NCI-H524 treated with DMSO at 0.1 percent for 48 hours (cell line): ENCODE measurements around the gene FAM184A.

Experiments
- DNase-seq: peaks from one replicate; lab custom pipeline; 2025; lab: John Stamatoyannopoulos, UW

The FAM184A gene

DNA sequence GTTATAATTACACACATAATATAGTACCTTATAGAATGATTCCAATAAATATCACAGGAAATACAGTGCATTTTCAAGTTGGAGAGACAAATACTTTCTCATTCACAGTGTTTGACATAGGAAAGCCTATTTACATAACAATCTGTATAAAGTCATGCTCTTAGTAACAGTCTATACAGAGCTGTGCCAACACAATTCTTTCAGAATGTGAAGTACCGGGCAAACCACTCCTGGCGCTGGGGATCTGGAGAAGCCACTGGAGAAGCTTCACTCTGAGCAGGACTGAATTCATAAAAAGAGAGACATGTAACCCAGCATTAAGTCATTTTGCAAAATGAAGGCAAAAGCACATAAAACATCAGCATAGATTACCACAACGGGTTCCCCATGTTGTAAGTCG lies 118.6 kb downstream of the FAM184A start:
- DNase-seq = no peak

DNA sequence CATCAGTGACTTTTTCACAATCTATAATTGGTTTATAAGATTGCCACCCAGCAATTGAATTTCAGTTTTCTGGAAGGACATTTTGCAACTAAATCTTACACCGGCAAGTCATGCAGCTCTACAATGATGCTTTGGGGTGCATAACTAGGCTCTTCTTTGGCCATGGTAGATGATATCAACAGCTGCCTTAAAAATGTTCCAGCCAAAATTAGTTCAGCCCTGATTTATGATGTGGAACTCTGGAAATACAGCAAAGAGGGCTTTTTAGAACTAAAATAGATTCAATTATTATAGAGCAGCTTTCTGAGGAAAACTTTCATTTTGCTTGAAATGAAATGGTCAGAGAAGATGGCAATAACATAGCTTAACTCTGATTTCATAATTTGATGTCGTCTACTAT lies 125.1 kb downstream of the FAM184A start:
- DNase-seq = no peak

DNA sequence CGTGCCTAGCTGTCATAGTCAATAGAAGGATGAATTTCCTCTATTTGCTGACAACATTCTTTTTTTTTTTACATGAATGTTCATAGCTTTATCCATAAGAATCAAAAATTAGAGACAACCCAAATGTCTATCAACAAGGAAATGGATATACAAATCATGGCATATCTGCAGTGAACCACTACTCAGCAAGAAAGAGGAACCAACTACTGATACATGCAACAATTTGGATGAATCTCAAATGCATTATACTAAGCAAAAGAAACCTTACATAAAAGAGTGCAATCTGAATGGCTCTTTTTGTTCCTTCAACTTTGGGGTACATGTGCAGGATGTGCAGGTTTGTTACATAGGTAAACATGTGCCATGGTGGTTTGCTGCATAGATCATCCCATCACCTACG lies 125.8 kb downstream of the FAM184A start:
- DNase-seq = no peak

DNA sequence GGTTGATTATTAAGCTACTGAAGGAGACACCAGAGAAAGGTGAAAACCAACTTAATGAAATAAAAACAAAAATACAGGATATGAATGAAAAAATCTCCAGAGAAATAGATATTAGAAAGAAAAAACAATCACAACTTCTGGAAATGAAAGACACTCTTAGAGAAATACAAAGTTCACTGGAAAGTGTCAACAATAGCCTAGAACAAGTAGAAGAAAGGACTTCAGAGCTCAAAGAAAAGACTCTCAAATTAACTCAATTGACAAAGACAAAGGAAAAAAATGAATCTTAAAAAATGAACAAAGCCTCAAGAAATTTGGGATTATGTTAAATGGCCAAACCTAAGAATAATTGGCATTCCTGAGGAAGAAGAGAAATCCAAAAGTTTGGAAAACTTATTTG lies 133.2 kb downstream of the FAM184A start:
- no peak for DNase-seq

GRCh38 chr6:118940770-118941169 lies 137.7 kb downstream of the FAM184A start:
- DNase-seq = no peak

- DNase-seq = no peak
Measured at GRCh38 chr6:118939683-118940082, 138.8 kb downstream of the FAM184A start.

DNA sequence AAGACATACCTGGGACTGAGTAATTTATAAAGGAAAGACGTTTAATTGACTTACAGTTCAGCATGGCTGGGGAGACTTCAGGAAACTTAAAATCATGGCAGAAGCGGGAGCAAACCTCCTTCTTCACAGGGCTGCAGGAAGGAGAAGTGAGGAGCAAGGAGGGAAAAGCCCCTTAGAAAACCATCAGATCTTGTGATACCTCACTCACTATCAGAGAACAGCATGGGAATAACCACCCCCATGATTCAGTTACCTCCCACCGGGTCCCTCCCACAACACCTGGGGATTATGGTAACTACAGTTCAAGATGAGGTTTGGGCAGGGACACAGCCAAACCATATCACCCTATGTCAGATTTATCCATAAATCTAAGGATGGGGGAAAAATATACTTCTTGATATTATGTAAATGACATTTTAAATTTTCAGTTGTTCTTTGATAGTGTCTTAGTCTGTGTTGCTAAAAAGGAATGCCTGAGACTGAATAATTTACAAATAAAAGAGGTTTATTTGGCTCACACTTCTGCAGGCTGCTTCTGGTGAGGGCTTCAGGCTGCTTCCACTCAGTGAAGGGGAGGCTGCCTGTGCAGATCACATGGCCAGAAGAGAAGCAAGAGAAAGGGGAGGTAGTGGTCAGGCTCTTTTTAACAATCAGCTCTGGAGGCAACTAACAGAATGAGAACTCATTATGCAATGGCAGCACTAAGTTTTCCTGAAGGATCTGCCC lies 142.3 kb downstream of the FAM184A start:
- no peak for DNase-seq

DNA sequence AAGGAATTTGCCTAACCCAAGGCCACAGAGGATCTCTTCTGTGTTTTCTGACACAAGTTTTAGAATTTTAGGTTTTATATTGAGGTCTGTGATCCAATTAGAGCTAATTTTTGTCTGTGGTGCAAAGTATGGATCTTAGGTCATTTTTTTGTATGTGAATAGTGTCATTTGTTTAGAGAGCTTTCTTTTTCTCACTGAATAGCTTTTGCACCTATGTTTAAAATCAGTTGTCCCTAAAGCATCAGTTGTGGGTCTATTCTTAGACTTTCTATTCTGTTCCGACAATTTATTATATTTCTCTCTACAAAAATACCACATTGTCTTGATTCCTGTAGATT lies 143.2 kb downstream of the FAM184A start:
- DNase-seq = no peak

DNA sequence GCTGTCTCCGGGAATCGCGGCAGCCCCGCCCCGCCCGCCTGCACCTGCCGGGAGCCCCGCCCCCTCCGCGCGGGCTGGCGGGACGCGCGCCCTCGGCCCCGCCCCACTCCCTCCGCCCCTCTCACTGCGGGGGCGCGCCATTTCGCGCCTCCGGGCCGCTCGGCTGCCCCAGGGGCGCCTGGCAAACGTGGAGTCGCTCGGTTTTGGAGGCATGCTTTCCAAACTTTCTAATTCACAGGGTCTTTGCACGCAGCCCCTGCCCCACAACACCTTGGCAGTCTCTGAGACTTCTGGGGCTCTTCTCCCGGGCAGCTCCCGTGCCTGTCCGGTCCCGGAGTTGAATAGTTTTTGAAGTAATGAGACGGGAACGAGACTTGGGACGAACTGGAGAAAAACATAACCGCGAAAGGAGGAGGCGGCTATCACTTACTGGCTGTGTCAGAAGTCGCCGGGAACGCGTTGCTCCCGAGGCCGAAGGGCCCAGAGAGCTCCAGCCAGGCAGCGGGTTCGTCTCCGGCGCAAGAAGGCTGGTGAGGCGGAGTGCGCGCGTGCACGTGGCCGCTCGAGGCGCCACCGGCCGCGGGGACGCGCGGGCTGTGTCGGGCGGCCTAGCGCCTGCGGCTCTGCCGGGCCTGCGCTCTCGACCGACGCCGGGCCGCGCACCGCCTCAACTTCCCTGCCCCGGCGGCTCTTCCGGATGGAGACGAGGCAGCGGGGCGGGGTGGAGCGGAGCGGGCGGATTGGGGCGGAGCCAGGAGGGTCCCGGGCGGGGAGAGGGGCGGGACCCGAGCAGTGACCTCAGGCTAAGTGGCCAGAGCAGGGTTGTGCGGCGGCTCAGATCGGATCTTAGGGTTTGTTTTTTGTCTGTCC lies 143.8 kb downstream of the FAM184A start, which contains the start of gene MCM9:
TSS of gene MCM9 (minus strand) at position 699 of the 870 bp plus-strand sequence. CDS start 3,436 bp downstream, outside the sequence.
- DNase-seq = peak; percentile 26

DNA sequence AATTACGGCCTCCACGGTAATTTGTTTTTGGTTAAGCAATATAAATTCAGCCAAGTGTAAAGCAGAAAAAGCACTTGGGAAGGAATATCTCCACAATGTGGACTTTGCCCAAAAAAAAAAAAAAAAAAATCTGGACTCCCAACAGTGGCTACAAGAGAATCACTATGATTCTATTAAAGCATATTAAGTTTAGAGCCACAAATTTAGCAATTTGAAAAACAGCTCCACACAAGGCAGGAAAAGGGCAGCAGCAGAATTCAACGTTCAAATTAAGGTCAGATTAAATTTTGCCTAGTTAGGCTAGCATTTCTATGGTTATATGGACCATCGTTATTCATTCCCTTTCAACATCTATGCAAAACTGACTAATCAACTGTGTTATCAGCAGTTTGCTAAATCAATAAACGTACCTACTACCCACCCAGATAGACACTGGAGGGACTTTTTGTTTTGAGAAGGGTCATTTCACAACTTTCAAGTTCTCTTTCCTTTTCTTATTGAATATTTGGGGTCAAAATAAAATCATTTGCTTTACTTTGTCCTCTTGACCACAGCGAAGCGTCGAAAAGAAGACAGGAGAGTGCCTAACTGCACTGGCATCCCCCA lies 144.5 kb downstream of the FAM184A start:
- no peak for DNase-seq

- no peak for DNase-seq
Measured at GRCh38 chr6:118932421-118932820, 146.0 kb downstream of the FAM184A start.

DNA sequence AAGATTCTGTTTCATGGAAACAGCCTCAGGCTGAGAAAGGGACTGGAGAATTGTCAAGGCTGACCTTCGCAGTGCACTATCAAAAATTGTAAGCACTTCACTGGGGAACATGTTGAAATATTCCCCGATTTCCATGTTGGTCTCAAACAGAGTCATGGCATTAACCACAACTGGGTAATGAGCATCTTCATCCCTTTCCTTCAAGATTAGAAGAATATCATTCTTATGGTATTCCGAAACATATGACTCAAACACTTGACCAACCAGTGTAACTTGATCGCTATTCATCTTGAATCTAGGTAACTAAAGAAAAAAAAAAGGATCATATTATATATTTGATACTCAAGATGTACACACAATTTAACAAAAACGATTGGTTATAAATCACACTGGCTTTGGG lies 147.0 kb downstream of the FAM184A start:
- no peak for DNase-seq

GRCh38 chr6:118930680-118931079 lies 147.8 kb downstream of the FAM184A start:
- no peak for DNase-seq

- DNase-seq = no peak
Measured at GRCh38 chr6:118923035-118923434, 155.4 kb downstream of the FAM184A start.

GRCh38 chr6:118921084-118921483 lies 157.4 kb downstream of the FAM184A start:
- no peak for DNase-seq

DNA sequence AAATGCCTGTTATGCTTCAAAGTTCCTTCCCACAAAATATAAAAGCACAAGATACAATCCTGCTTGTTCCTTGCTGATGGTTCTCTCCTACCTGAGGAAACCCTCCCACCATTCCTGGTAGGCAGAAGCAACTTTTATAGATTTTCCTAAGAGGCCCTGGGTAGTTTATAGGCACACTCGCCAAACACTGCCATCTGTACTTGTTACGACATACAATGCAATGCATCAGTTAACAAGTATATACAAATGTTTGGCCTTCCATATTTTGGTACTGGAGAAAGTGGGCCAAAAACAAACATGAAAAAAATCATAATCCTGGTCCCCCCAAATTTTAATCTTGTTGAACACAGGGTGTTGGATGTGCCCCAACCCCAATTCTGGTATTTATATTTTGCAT lies 160.1 kb downstream of the FAM184A start:
- no peak for DNase-seq

DNA sequence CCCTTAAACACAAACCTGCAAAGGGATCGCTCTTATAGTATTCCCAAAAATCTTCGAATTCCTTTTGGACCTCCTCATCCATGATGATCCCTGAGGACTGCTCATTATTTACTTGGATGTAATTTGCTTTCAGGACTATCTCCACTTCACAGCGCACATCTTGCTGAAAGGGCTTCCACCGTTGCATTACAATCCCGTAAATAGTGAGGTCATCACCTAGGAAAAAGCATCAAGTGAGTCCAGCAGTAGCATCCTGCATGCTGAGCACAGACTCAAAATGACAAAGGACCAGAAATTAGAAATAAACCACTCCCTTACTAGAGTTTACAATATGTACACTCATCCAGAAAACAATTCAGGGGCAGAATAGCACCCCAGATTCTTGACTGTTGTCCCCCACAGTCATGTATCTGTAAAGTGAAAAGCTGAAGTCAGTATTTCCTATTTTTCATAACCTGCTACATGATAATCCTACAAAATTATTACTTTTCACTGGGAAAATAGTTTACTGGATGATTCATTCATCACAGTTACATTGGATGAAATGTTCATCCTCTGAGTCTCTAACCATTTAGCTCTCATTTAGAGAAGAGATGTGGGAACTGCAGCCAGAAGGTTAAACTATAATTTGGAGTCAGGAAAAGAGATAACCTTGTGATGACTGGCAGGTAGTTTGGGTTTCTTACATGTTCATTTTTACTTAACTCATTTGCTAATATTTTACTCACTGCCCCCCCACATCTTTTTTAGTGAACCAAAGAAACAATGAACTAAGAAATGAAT lies 160.7 kb downstream of the FAM184A start:
- DNase-seq = no peak

DNA sequence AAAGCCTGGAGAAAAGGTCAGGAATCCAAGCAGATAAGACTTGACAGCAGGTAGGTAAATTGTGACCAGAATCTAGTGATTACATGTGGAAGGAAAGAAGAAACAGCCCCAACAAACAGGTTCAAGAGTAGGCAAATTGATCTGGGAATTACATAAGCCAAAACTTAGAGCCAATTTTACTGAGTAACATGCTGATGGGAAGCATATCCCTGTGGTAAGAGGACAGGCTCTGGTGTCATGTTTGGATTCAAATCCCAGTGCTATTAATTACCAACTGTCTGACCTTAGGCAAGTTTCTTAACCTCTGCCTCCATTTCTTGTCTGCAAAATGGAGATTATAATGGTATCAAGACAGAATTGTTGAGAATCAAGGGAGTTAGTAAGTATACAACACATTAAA lies 163.9 kb downstream of the FAM184A start:
- DNase-seq = no peak

DNA sequence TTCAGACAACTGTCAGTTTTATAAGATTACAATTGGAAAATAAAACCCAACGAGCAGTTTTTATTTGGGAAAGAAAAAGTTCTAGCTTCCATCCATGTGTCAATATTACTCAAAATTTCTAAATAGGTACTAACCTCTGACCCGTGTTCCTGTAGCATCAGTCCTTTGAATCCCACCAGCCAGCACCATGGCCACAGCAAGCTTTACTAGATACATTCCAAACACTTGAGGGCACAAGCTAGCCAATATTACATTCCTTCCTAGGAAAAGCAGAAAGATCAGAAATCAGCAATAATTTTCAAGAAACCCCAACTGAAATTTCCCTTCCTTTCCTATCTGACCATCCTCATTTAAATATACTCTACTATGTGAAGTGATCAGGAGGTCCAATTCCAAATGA lies 165.3 kb downstream of the FAM184A start:
- DNase-seq = no peak

GRCh38 chr6:118912646-118913045 lies 165.8 kb downstream of the FAM184A start:
- DNase-seq = peak; percentile 96
